CD4-positive, alpha-beta T cell treated with Interleukin-21 for 1 hour (primary cell): ENCODE measurements around the gene MXD1.
"Not testable (repeated sequence)": the region's sequence is repeated elsewhere in the genome, so short reads cannot be mapped to it uniquely, and the experiment has no call there.

Experiments used
- DNase-seq: peaks from one replicate; pipeline ENCODE4 v3.0.0-alpha.2; 2020

MXD1 gene

DNA sequence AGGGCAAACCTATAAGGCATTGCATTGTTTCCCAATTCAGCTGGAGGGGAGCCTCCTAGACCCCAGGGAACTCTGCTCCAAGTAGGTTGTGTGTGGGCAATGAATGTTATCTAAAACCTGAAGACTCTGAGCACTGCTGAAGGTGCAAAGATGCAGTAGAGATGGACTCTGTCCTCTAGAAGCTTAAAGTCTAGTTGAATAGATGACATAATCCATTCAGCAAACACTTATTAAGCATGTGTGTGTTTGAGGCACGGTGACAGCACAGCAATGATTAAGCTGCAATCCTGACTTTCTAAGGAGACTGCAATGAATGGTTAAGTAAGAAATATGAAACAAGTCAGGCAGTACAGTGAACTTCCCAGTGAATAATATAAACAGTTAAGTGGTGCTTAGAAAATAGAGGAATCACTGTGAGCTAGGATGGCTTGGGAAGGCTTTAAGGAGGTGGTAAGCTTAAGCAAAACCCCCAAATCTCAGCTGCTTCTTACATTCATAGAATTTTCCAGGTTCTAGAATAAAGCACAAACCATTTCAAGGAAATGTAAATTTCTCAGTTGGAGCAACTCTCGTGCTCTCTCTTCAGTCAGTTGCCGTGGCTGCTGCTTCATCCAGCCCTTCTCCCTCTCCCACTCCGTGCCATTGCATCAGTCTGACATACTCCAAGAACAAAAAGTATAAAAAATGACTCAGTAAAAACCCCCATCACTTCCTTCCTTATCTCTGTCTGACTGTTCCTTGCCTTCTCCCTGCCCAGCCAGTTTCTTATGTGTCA, 19.1 kb downstream of the MXD1 start:
- DNase-seq = no peak

- no peak for DNase-seq
Observed at GRCh38 chr2:69934614-69934908, 19.7 kb downstream of the MXD1 start.

GRCh38 chr2:69935011-69935410, 20.1 kb downstream of the MXD1 start:
- no peak for DNase-seq

DNA sequence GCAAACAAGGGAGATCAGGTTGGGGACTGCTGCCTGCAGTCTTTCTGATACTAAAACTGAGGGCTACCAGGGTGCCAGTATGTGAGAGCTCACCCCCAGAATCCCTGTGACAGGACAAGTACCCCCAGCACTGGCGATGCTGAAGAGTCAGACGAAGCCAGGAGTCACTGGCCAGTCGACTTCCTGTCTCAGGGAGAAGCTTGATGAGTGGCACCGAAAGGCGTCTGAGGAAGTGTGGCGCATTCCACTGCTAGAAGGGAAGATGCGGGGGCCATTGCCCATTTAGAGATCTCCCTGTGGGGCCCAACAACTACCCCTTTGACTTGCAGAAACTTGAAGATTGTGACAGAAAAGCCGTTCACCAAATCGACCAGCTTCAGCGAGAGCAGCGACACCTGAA, 22.0 kb downstream of the MXD1 start:
- no peak for DNase-seq

- no peak for DNase-seq
Observed at GRCh38 chr2:69937968-69938367, 23.1 kb downstream of the MXD1 start.

GRCh38 chr2:69939722-69940121, 24.8 kb downstream of the MXD1 start:
- no peak for DNase-seq

DNA sequence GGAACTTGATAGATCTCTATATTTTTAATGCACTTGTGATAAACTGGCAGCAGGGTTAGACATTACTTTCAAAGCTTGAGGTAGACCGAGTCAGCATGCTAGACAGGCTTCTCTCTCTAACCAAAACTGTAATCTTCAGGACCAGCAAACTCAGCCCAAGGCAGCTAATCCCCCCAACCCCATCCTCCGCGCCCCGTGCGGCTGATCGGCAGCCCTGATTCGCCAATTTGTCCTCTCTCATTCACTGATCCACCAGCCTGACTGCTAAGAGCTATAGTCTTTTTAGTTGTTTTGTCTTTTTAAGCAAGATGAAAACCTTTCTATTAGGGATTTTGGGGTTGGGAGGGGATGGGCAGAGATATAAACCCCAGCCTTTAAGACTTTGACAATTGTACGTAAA, 25.8 kb downstream of the MXD1 start:
- DNase-seq = no peak

GRCh38 chr2:69943000-69943842, 28.3 kb downstream of the MXD1 start:
- DNase-seq = no peak

GRCh38 chr2:69943843-69944525, 29.1 kb downstream of the MXD1 start:
- no peak for DNase-seq

DNA sequence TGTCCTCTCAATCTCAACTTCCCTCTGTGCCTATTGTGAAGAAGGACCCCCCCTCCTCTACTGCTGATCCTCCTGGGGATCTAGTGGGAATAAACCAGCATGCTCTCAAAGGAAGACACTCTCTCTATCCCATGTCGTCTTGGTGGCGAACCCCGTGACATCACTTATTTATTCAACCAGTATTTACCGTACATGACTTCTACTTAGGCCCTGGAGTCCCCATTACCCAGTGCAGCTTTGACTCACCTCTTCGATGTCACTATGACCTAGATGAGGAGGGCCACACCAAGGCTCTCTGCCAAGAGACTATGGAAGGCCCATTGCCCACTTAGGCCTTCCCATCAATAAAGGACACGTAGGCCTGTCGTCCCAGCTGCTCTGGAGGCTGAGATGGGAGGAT, 29.8 kb downstream of the MXD1 start:
- no peak for DNase-seq

GRCh38 chr2:69945441-69945840, 30.5 kb downstream of the MXD1 start:
- no peak for DNase-seq

DNA sequence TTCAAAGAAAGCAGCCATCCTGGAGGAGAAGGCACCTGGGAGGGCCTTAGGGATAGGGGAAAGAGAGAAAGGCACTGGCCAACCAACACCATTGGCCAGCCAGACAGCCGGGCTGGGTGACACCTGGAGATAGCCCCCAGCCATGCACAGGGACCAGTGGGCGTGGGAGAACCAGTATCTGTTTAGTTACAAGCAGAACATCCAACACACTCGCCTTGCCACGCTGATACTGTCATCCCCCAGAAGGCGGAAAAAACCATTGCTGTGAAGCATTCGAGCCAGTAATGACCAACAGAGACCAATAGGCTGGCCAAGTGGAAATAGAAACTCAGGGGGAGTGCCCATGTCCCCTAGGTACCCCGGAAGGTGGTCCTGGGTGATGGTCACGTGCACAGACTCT, 31.0 kb downstream of the MXD1 start:
- DNase-seq = no peak

- DNase-seq = peak; percentile 74
Observed at GRCh38 chr2:69946351-69947324, 31.7 kb downstream of the MXD1 start.

GRCh38 chr2:69947325-69947931, 32.5 kb downstream of the MXD1 start:
- DNase-seq = peak; percentile 21

GRCh38 chr2:69948032-69948962, 33.4 kb downstream of the MXD1 start:
- no peak for DNase-seq

- no peak for DNase-seq
Observed at GRCh38 chr2:69948963-69949645, 34.2 kb downstream of the MXD1 start.

DNA sequence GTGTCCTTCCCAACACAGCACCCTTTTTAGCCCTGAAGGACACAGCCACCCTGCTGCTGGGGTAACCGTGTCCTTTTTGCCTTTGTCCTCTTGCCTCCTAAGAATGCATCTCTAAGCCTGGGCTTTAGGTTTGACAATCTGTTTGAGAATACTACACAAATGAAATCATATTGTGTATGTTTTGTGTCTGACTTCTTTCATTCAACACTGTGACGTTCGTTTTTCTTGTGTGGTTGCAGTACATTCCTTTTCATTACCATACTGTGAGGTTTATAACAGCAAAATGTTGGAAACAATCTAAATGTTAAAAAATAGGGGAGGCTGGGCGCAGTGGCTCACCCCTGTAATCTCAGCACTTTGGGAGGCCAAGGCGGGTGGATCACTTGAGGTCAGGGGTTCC, 35.3 kb downstream of the MXD1 start:
- DNase-seq = no peak

DNA sequence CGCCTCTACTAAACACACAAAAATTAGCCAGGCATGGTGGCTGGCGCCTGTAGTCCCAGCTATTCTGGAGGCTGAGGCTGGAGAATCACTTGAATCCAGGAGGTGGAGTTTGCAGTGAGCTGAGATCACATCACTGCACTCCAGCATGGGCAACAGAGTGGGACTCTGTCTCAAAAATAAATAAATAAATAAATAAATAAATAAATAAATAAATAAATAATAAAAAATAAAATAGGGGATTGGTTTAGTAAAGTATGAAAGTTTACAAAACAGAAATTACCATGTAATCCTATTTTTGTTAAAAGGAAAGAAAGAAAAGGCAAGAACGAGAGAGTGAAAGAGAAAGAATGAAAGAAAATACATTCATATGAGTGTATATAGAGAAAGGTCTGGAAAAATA, 35.8 kb downstream of the MXD1 start:
- DNase-seq = not testable (repeated sequence)

- no peak for DNase-seq
Observed at GRCh38 chr2:69952336-69953115, 37.6 kb downstream of the MXD1 start.

DNA sequence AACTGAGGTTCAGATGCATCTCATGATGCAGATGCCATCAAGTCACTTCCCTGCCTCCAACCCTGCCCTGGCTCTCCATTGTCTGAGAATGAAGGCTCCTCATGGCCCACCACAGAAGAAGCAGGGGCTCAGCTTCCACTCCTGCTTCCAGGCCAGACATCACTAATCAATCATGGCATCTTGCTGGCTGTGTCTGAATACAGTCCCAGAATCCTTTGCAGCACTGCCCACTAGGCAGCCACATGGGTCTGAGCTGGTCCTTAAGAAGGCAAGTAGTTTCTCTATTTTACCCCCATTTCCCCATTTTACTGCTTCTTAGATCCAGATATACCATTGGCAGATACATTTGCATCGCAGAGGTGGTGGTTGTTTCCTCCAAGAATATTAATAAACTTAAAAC, 39.2 kb downstream of the MXD1 start:
- DNase-seq = no peak
